Fibroblast of lung (primary cell): ENCODE measurements around the gene CDH4. TPM values are rescaled to one million over a fixed set of nuclear protein-coding genes. Genes with fewer than 3 reads are reported as not detected.

Source experiments
- DNase-seq, 2 donors: peaks; one replicate each; pipeline versions ENCODE4 v3.0.0 to v3.0.0-alpha.2; 2010; ENCODE audit warnings: low read depth in 2 of 2
- H2AFZ ChIP-seq: 2 replicates; pipeline ENCODE4 v1.5.1; 2012; ENCODE audit warnings: low read length, control low read depth, inconsistent platforms
- H3K27ac ChIP-seq: 2 replicates; pipeline ENCODE4 v1.5.1; 2011; ENCODE audit warnings: low read length, control low read depth; ENCODE audit not compliant: insufficient read depth
- H3K27me3 ChIP-seq: 2 replicates; pipeline ENCODE4 v1.5.1; 2011; ENCODE audit warnings: mild to moderate bottlenecking, low read length; ENCODE audit not compliant: control insufficient read depth, insufficient read depth
- H3K36me3 ChIP-seq: 2 replicates; pipeline ENCODE4 v1.5.1; 2011; ENCODE audit warnings: low read length; ENCODE audit not compliant: control insufficient read depth, insufficient read depth
- H3K4me1 ChIP-seq: 2 replicates; pipeline ENCODE4 v1.5.1; 2011; ENCODE audit warnings: low read length; ENCODE audit not compliant: control insufficient read depth, insufficient read depth; ENCODE audit errors: extremely low read depth
- H3K4me2 ChIP-seq: 2 replicates; pipeline ENCODE4 v1.5.1; 2011; ENCODE audit warnings: low read length, control low read depth; ENCODE audit not compliant: insufficient read depth; ENCODE audit errors: extremely low read depth
- H3K4me3 ChIP-seq, 4 experiments: fragments of 200-600 bp in 1 of 4; sonication (generic) in 1 of 4; replicated peaks in 1 of 4; 2 replicates each; pipeline ENCODE4 v1.5.1; 2011 to 2016; ENCODE audit warnings: low read length in 4 of 4, low read depth in 3 of 4, mild to moderate bottlenecking in 3 of 4, control low read depth in 2 of 4, inconsistent platforms in 1 of 4, mixed read lengths in 1 of 4; ENCODE audit not compliant: insufficient read depth in 1 of 4; ENCODE audit errors: control extremely low read depth in 1 of 4
- H3K79me2 ChIP-seq: 2 replicates; pipeline ENCODE4 v1.5.1; 2012; ENCODE audit warnings: mild to moderate bottlenecking, low read length, inconsistent platforms; ENCODE audit not compliant: control insufficient read depth, insufficient read depth
- H3K9ac ChIP-seq: 2 replicates; pipeline ENCODE4 v1.5.1; 2011; ENCODE audit warnings: mild to moderate bottlenecking, low read length, control low read depth; ENCODE audit not compliant: insufficient read depth
- H3K9me3 ChIP-seq: 2 replicates; pipeline ENCODE4 v1.5.1; 2012; ENCODE audit warnings: low read depth, low read length; ENCODE audit not compliant: control insufficient read depth, insufficient read depth
- H4K20me1 ChIP-seq: 2 replicates; pipeline ENCODE4 v1.5.1; 2011; ENCODE audit warnings: low read length; ENCODE audit not compliant: control insufficient read depth, insufficient read depth; ENCODE audit errors: extremely low read depth
- EZH2 ChIP-seq: IDR thresholded peaks from 2 replicates; pipeline ENCODE4 v1.5.1; 2012; ENCODE audit warnings: low read length, control low read depth, mild to moderate bottlenecking; ENCODE audit errors: missing control alignments
- polyA plus RNA-seq, 2 donors: library from polyadenylated mRNA; depleted of rRNA in 1 of 2; stranded (reverse) in 1 of 2; unstranded in 1 of 2; fragments of >200 nt; gene quantifications; 2 replicates each; pipeline ENCODE4 v1.2.1, GENCODE V29; 2011 to 2012; ENCODE audit warnings: missing spikeins in 1 of 2
- total RNA-seq: library from RNA; depleted of rRNA; stranded (reverse); fragments of >200 nt; gene quantifications from 2 replicates; pipeline ENCODE4 v1.2.1, GENCODE V29; 2014
- TF ChIP-seq, protein P1 (sequence below), 2 donors: IDR thresholded peaks in 1 of 2; conservative IDR thresholded peaks in 1 of 2; 1 replicate in 1 of 2; 2 replicates in 1 of 2; pipeline ENCODE4 v1.5.1; 2011 to 2012; ENCODE audit warnings: low read length in 2 of 2, control low read depth in 1 of 2, inconsistent platforms in 1 of 2, low read depth in 1 of 2, mild to moderate bottlenecking in 1 of 2

The CDH4 gene
- total and polyA plus RNA-seq, 2 donors (not counting 1 experiment from before 2014, with no cell fraction given), result 4.8 to 6.8 TPM

GRCh38 chr20:61880706-61881105 is 628.6 kb downstream of the CDH4 start:
- no peak for TF ChIP-seq EZH2
- TF ChIP-seq, protein P1, sequence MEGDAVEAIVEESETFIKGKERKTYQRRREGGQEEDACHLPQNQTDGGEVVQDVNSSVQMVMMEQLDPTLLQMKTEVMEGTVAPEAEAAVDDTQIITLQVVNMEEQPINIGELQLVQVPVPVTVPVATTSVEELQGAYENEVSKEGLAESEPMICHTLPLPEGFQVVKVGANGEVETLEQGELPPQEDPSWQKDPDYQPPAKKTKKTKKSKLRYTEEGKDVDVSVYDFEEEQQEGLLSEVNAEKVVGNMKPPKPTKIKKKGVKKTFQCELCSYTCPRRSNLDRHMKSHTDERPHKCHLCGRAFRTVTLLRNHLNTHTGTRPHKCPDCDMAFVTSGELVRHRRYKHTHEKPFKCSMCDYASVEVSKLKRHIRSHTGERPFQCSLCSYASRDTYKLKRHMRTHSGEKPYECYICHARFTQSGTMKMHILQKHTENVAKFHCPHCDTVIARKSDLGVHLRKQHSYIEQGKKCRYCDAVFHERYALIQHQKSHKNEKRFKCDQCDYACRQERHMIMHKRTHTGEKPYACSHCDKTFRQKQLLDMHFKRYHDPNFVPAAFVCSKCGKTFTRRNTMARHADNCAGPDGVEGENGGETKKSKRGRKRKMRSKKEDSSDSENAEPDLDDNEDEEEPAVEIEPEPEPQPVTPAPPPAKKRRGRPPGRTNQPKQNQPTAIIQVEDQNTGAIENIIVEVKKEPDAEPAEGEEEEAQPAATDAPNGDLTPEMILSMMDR (conservative IDR thresholded peaks at IDR 0.05 in 1 of 2, IDR thresholded peaks at IDR 0.05 in 1 of 2; ENCODE audit: low read depth in 1 of 2, low read length in 2 of 2), result no peak
- H3K36me3 ChIP-seq, result no peaks in the 10 kb centered on the region
- H3K27me3 ChIP-seq, result no peaks in the 10 kb centered on the region
- no peaks in the 10 kb centered on the region for H3K4me1 ChIP-seq
- H2AFZ ChIP-seq, result no peak overlapping the region
- no peak overlapping the region for H3K27ac ChIP-seq
- no peak for DNase-seq
- no peaks in the 10 kb centered on the region for H3K79me2 ChIP-seq
- H3K9me3 ChIP-seq, result no peaks in the 10 kb centered on the region
- H3K4me3 ChIP-seq, result no peak overlapping the region
- H3K4me2 ChIP-seq, result no peak overlapping the region
- H4K20me1 ChIP-seq, result no peaks in the 10 kb centered on the region
- no peak overlapping the region for H3K9ac ChIP-seq

DNA sequence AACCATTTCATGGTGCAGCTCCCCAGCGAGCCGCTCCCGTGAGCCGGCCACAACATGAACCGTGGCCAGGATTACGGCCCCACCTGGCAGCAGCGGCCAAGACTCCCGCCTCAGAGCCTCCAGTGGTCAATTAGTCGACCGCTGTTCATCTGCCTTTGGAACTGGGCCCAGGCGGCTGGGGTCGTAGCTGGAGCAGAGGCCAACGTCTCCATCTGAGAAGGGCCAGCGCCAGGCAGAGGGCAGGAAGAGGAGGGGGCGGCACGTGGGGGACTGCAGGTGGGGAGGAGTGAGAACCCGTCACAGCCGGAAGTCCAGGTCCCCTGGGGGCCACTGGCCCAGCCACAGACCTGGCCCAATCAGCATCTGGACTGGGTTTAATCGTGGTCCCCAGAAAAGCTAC is 629.4 kb downstream of the CDH4 start:
- H3K36me3 ChIP-seq, result no peaks in the 10 kb centered on the region
- no peak for DNase-seq

GRCh38 chr20:61881861-61882260 is 629.8 kb downstream of the CDH4 start:
- Histone ChIP-seq H3K27me3 (no peaks in the 10 kb centered on the region), H3K4me3 (no peak overlapping the region), H3K9me3 (no peaks in the 10 kb centered on the region), H3K27ac (no peak overlapping the region), H2AFZ (no peak overlapping the region), H3K36me3 (no peaks in the 10 kb centered on the region), H4K20me1 (no peaks in the 10 kb centered on the region), H3K4me2 (no peak overlapping the region), H3K79me2 (no peaks in the 10 kb centered on the region), H3K9ac (no peak overlapping the region), H3K4me1 (no peaks in the 10 kb centered on the region)
- TF ChIP-seq, protein P1 (conservative IDR thresholded peaks at IDR 0.05 in 1 of 2, IDR thresholded peaks at IDR 0.05 in 1 of 2; ENCODE audit: low read depth in 1 of 2, low read length in 2 of 2), result no peak
- no peak for TF ChIP-seq EZH2
- DNase-seq, result no peak

More for the DNA sequence above, 629.4 kb downstream of the CDH4 start:
- no peak overlapping the region for H3K4me2 ChIP-seq
- no peaks in the 10 kb centered on the region for H3K4me1 ChIP-seq
- no peak overlapping the region for H3K27ac ChIP-seq
- H3K79me2 ChIP-seq, result no peaks in the 10 kb centered on the region
- TF ChIP-seq EZH2, result no peak
- TF ChIP-seq, protein P1 (conservative IDR thresholded peaks at IDR 0.05 in 1 of 2, IDR thresholded peaks at IDR 0.05 in 1 of 2; ENCODE audit: low read depth in 1 of 2, low read length in 2 of 2), result no peak
- H3K4me3 ChIP-seq, result no peak overlapping the region
- no peak overlapping the region for H3K9ac ChIP-seq
- no peaks in the 10 kb centered on the region for H3K27me3 ChIP-seq
- H4K20me1 ChIP-seq, result no peaks in the 10 kb centered on the region
- H2AFZ ChIP-seq, result no peak overlapping the region
- H3K9me3 ChIP-seq, result no peaks in the 10 kb centered on the region
